H1 (cell line): ENCODE data around the gene JOSD2. TPM values are rescaled to one million over a fixed set of nuclear protein-coding genes. Genes with fewer than 3 reads are reported as not detected.

Experiments used
- BACH1 ChIP-seq: IDR thresholded peaks from 2 replicates; pipeline ENCODE4 v1.6.1; 2012; ENCODE audit warnings: low read length, improper control_type of control experiment
- CTBP2 ChIP-seq: IDR thresholded peaks from 2 replicates; pipeline ENCODE4 v1.7.0; 2011; ENCODE audit warnings: borderline replicate concordance, mild to moderate bottlenecking, moderate library complexity, mixed read lengths, low read length; ENCODE audit not compliant: insufficient read depth, insufficient read length
- USF2 ChIP-seq: IDR thresholded peaks from 2 replicates; pipeline ENCODE4 v1.6.1; 2011; ENCODE audit warnings: low read length, improper control_type of control experiment
- polyA plus RNA-seq, 7 experiments: library from polyadenylated mRNA; depleted of rRNA in 3 of 7; stranded (reverse) in 5 of 7; unstranded in 2 of 7; fragments of >200 nt in 5 of 7; fragments of 200-250 nt in 2 of 7; gene quantifications; 1 replicate in 5 of 7; 2 replicates in 1 of 7; 4 replicates in 1 of 7; pipeline versions ENCODE4 v1.2.1 to v1.2.3, GENCODE V29; 2011 to 2013; ENCODE audit warnings: missing spikeins in 2 of 7, mixed read lengths in 2 of 7
- total RNA-seq: library from RNA; stranded (reverse); fragmentation: NEBNext Ultra II Directional; extraction: Animal tissue kit (Norgen Biotek cat#: 25700); gene quantifications from 2 replicates; pipeline ENCODE4 v1.2.1, GENCODE V29; 2021

JOSD2 gene
- total and polyA plus RNA-seq, 2 of the 8 experiments (the other 6 are each of a cell fraction or from before 2014, with no cell fraction given), result 1.9 to 6.6 TPM

- TF ChIP-seq BACH1 (no peak), USF2 (no peak), CTBP2 (no peak)
These were observed 1.6 kb downstream of the JOSD2 start (continued) for GRCh38 chr19:50509366-50509765.
